Fibroblast of skin of right biceps (primary cell): ENCODE measurements around the gene C17orf67.

ENCODE experiments used
- DNase-seq: peaks from one replicate; pipeline ENCODE4 v3.0.0-alpha.2; 2013

C17orf67 gene

GRCh38 chr17:56833809-56834379 is at the start of gene C17orf67, which contains the start of gene DGKE:
Gene C17orf67, minus strand, starts transcription at chr17:56833920. Its CDS starts 18,110 bp downstream, at chr17:56815810.
Gene DGKE, plus strand, starts transcription at chr17:56834151. Its CDS starts 645 bp downstream, at chr17:56834796.
- peak; percentile 96 for DNase-seq

DNA sequence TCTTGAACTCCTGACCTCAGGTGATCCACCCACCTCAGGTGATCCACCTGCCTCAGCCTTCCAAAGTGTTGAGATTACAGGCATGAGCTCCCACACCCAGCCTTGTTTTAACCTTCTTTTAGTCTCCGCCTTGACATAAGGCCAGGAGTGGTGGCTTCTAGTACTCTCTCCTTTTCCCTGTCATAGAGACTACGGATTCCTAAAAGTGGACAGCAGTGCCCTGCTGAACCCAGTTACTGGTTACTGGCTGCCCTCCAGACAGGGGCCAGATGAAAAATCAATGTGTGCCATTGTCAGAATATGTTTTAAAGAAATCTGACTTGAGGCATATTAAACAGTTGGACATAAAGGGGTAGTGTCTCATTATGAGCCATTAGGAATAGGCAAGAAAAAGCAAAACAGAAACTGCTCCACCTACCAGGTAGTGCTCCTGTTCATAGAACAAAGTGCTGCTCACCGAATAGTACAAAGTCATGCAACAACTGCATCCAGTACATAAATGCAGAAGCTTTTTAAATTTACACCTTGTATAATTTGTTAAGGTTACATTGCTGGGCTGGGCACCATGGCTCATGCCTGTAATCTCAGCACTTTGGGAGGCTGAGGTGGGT is 48.1 kb upstream of the C17orf67 start:
- DNase-seq, result no peak

- no peak for DNase-seq
Measured at GRCh38 chr17:56880571-56880970, 46.9 kb upstream of the C17orf67 start.

DNA sequence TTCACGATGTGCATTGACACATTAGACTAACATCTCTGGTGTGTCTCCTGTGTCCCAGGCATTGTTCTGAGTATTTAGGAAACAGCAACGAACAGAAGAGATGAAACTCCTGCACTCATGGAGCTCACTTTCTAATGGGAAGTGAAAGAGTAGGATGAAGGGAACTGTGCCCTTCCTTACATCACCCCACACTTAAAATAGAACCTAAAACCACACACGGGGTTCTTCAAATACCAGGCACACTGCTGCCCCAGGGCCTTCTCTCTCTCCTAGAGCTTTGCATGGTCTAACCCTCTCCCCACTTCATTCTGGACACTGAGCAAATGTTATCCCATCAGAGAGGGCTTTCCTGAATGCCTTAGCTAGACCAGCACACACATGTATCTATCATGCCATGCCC is 46.4 kb upstream of the C17orf67 start:
- DNase-seq, result no peak

DNA sequence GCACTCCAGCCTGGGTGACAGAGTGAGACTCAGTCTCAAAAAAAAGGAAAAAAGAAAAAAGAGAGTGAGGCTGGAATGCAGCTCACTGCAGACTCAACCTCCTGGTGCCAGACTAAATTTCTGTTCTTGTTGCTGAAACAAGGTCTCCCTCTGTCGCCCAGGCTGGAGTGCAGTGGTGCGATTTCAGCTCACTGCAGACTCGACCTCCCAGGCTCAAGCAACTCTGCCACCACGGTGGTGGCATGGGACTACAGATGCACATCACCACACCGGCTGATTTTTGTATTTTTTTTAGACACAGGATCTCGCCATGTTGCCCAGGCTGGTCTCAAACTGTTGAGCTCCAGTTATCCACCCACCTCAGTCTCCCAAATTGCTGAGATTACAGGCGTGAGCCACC is 45.6 kb upstream of the C17orf67 start:
- DNase-seq, result no peak

DNA sequence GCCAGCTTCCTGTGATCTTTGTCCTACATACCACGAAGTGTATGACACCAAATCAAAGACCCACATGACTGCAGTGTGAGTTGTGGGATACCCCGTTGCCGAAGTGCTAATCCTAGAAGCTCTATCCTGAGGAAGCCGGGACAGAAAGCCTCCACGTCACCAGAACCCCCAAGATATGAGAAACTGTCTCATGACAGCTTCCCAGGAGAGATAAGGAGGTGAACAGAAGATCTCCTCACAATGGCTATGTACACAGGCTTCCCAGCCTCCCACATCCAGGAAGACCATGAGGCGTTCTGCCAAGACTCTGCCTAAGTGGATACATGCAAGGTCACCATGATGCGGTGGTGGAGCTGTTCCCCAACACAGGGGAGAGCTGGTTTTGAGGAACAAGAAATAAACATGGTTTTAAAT is 43.1 kb upstream of the C17orf67 start:
- DNase-seq, result no peak

GRCh38 chr17:56870081-56870651 is 36.4 kb upstream of the C17orf67 start:
- no peak for DNase-seq

DNA sequence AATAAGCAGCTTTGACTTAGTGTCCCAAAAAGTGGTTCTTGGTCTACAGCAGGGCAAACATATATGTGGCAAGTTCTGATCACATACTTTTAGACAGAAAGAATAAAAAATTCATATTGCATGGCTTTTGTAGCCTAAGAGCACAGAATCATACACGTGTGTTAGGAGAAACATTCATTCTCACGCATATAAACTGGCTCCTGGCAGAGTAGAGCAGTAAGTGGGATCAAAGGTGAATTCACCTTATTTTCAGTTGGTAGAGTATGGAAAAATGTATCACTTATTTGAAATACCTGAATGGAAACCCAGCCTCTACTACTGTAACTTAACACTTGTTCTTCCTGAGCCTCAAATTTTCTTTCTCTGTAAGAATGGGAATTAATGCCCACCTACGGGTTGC is 35.0 kb upstream of the C17orf67 start:
- DNase-seq, result no peak

DNA sequence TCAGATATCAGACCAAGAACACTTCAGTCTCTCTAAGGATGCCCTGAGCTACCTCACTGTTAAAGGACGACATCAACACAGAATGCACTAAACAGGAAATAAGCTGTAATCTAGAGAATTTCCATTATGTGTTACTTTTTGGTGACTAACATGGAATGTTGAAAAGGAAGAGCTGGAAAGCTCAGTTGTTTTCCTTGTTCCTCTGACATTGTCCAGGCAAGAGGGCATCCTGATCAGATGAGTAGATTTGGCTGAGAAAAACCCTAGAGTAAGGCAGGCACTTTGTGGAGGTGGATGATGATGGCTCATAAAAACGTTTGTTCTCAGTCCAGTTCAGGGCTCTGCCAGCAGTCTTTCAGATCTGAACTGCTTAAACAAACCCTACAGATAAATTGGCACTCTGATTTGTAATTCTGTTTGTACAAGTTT is 34.2 kb upstream of the C17orf67 start:
- peak; percentile 24 for DNase-seq

DNA sequence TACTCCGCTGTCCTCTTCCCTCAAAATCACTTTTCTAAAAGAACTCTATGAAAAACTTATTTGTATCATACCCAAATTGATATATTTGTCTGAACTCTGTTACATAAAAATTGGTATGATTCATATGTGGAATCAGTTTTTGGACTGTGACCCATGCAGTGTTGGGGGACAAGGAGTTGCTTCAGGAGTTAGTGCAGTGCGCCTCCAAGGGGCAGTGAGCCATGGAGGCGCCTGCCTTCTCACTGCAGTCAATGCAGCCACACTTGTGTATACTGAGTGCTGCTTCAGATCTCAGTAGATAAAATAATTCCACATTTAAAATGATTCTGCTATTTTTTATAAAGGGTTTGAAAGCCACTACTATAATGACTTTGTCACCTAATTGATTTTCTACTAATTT is 32.8 kb upstream of the C17orf67 start:
- no peak for DNase-seq

DNA sequence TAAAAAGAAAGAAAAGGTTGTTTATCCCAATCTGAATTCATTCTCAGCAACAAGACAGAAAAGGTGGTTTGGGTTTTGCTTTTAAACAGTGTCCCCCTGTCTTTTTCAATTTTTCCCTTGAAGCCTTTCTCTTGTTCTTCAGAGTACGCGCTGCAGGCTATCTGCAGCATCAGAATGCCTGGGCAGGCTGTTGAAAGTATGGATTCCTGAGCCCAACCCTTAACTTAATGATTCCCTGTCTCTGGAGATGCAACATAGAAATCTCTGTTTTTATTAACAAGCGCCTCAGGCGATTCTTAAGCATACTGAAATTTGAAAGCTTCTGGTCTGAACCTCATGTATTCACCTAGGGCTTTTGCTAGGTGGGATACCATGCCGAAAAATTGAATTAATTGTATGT is 32.4 kb upstream of the C17orf67 start:
- no peak for DNase-seq

GRCh38 chr17:56863974-56864373 is 30.3 kb upstream of the C17orf67 start:
- no peak for DNase-seq

- no peak for DNase-seq
Measured at GRCh38 chr17:56861899-56862298, 28.2 kb upstream of the C17orf67 start.

DNA sequence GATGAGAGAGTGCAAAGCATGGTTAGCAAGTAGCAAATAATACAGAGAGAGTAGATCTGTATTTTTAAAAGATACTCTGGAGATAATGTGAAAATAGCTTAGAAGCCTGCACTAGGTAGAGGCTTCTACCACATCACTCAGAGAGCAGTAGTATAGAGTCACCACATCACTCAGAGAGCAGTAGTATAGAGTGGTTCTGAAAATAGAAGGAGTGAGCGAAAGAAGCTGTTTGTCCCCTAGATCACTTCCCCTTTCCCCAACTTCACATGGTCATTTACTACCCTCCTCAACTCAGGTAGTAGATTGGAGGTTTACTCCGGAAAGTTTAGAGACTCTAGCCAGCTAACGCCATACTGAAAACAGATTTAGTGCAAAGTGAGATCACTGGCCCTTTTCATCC is 17.3 kb upstream of the C17orf67 start:
- DNase-seq, result no peak

- no peak for DNase-seq
Measured at GRCh38 chr17:56850591-56850990, 16.9 kb upstream of the C17orf67 start.

DNA sequence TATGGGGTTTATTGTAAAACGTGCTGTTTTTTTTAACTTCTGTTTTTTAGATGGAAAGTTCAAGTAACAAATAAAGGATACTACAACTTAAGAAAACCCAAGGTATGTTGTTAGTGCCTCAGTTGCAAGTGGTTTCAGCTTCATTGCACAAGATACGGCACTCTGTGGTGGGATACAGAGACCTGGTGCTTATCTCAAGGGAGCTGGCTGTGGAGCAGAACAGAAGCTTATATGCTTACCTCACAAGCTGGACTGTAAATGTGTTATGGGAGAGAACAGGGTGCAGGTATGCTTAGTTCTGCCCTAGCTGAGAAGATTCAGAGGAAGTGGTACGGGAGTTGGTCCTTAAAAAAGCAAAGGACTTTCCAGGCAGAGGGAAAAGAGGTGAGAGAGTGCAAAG is 15.4 kb upstream of the C17orf67 start:
- no peak for DNase-seq

DNA sequence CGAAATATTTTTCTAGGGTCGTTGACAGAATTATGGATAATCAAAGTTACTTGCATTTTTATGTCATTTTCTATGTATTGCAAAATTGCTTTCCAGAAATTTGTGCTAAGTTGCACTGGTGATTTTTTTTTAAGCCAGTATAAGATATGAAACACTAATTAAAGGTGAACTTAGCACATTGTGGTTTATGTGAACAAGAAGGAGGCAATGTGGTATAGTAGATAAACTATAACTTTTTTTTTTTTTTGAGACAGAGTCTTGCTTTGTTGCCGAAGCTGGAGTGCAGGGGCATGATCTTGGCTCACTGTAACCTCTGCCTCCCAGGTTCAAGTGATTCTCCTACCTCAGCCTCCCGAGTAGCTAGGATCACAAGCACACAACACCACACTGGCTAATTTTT is 13.4 kb upstream of the C17orf67 start:
- DNase-seq, result no peak

GRCh38 chr17:56845934-56846333 is 12.2 kb upstream of the C17orf67 start:
- no peak for DNase-seq

GRCh38 chr17:56842577-56842976 is 8.9 kb upstream of the C17orf67 start:
- no peak for DNase-seq

DNA sequence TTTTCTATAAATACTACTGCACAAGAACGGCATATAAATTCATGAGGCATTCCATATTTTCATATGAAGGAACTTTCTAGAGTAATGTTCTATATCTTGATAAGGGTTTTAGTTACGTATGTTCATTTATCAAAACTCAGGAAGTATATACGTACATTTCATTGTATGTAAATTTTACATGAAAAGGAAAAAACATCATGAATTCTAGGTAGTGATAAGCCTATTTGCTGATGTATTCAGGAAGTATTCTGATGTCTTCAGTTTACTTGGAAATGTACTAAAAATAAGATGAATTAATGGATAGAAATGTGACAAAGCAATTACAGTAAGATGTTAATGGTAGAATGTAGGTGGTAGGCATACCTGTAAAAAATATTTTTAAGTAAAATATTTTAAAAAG is 5.0 kb upstream of the C17orf67 start:
- DNase-seq, result no peak

DNA sequence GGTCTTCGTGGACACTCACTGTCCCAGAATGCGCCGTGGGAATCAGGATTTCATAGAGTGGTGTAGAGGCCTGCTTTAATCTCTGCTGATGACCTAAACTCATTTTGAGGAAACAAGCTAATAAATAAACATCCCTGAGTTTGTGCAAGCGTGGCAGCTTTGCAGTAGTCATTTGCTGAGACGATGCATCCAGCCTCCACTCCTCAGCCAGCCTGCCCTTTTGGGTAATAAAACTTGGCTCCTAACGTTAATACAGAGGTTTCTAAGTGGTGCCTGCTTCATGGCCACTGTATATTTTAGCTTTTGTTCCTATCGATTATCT is 1.5 kb upstream of the C17orf67 start:
- DNase-seq, result no peak

DNA sequence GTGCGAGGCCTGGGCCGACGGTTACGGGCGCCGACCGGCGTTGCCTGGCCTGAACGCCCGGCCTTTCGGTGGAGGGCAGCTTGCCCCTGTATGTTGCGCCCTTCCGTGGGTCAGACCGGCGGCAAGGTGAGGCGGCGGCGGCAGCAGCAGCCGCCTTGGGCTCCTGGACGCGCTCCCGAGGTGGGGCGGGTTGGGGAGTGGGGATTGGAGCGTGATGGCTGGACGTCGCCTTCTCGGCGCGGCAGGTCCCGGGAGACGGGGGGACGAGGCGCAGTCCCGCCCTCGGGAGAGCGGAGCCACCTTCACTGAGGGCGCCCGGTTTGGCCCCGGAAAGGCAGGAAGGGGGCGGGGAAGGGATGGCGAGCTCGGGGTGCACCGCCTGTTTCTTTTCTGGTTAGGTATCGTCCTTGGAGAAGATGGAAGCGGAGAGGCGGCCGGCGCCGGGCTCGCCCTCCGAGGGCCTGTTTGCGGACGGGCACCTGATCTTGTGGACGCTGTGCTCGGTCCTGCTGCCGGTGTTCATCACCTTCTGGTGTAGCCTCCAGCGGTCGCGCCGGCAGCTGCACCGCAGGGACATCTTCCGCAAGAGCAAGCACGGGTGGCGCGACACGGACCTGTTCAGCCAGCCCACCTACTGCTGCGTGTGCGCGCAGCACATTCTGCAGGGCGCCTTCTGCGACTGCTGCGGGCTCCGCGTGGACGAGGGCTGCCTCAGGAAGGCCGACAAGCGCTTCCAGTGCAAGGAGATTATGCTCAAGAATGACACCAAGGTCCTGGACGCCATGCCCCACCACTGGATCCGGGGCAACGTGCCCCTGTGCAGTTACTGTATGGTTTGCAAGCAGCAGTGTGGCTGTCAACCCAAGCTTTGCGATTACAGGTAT is 902 bp upstream of the C17orf67 start:
- peak; percentile 15 for DNase-seq

- DNase-seq, result peak; percentile 52
Measured at GRCh38 chr17:56833057-56833808, 487 bp downstream of the C17orf67 start.
